Head of caudate nucleus (tissue), 42 donors: ENCODE data around the gene ICAM5.
A peak's percentile ranks its signal among the peaks of the same experiment; 100 is the strongest.
"Not testable (repeated sequence)": the region's sequence is repeated elsewhere in the genome, so short reads cannot be mapped to it uniquely, and the experiment has no call there.

Experiments
- DNase-seq, 42 donors: peaks; one replicate each; pipeline versions ENCODE4 v3.0.0 to v3.0.0-alpha.2; 2020 to 2021; ENCODE audit warnings: mixed read lengths in 7 of 42
- intact Hi-C: fragments of 100-400 bp; cut with DNase I; formaldehyde crosslinking; loops from one replicate; pipeline ENCODE4 v1.15.0; 2022

ICAM5 gene

GRCh38 chr19:10333758-10334587, 44.2 kb downstream of the ICAM5 start:
- DNase-seq = no peak
- intact Hi-C loops = loop anchor here (2.0 to 10.0 kb wide), 2 partner anchors 19 to 51 kb away; partner anchors contain the start of gene TYK2

- DNase-seq = peak; percentile 47 to 88 (median 74)
- intact Hi-C loops = loop anchor here (10.0 kb wide), 1 partner anchor 50 kb away; the partner anchor contains the start of gene TYK2
These were observed 45.0 kb downstream of the ICAM5 start for GRCh38 chr19:10334588-10335351.

GRCh38 chr19:10335352-10335985, 45.7 kb downstream of the ICAM5 start:
- peak in 18 of 42 donors; percentile 11 to 57 (median 34) for DNase-seq
- intact Hi-C loops = loop anchor here (10.0 kb wide), 1 partner anchor 49 kb away; the partner anchor contains the start of gene TYK2

GRCh38 chr19:10336725-10337124, 47.0 kb downstream of the ICAM5 start:
- intact Hi-C loops = loop anchor here (10.0 kb wide), 1 partner anchor 48 kb away; the partner anchor contains the start of gene TYK2
- not testable (repeated sequence) for DNase-seq

GRCh38 chr19:10338940-10339339, 49.2 kb downstream of the ICAM5 start:
- intact Hi-C loops = loop anchor here (10.0 kb wide), 1 partner anchor 46 kb away; the partner anchor contains the start of gene TYK2
- DNase-seq = no peak

- peak in 1 of 42 donors; percentile 33 for DNase-seq
- intact Hi-C loops = loop anchor here (10.0 kb wide), 1 partner anchor 45 kb away; the partner anchor contains the start of gene TYK2
These were observed 49.7 kb downstream of the ICAM5 start, which contains the start of gene ICAM3 for GRCh38 chr19:10339380-10339960. ICAM3 (minus strand) TSS chr19:10339624; CDS start chr19:10339614, 10 bp downstream.

- DNase-seq = no peak
- intact Hi-C loops = loop anchor here (10.0 kb wide), 1 partner anchor 45 kb away; the partner anchor contains the start of gene TYK2
These were observed 50.2 kb downstream of the ICAM5 start for GRCh38 chr19:10339977-10340376.

GRCh38 chr19:10343495-10343894, 53.7 kb downstream of the ICAM5 start:
- intact Hi-C loops = no loop called here
- DNase-seq = no peak

- DNase-seq = no peak
- intact Hi-C loops = no loop called here
These were observed 55.0 kb downstream of the ICAM5 start for GRCh38 chr19:10344780-10345179.
